GM12878 (cell line): ENCODE results near the gene MYL12B.

Source experiments
- ATF3 ChIP-seq: IDR thresholded peaks from 2 replicates; pipeline ENCODE4 v1.6.1; 2011; ENCODE audit warnings: low read depth, mild to moderate bottlenecking, low read length, moderate library complexity, borderline replicate concordance; ENCODE audit errors: extremely low read depth
- CHD4 ChIP-seq: fragments of 200-600 bp; sonication (generic); IDR thresholded peaks from 2 replicates; pipeline ENCODE4 v1.6.1; 2016; ENCODE audit warnings: mild to moderate bottlenecking
- CTCF ChIP-seq, 3 experiments: IDR thresholded peaks in 2 of 3; conservative IDR thresholded peaks in 1 of 3; 2 replicates each; pipeline ENCODE4 v1.5.1; 2011; ENCODE audit warnings: low read depth in 3 of 3, low read length in 3 of 3, mild to moderate bottlenecking in 3 of 3, control low read depth in 2 of 3, moderate library complexity in 2 of 3, inconsistent platforms in 1 of 3, mixed read lengths in 1 of 3; ENCODE audit not compliant: control insufficient read depth in 2 of 3, insufficient read depth in 1 of 3; ENCODE audit errors: extremely low read depth in 1 of 3
- E4F1 ChIP-seq: fragments of 450-650 bp; IDR thresholded peaks from 2 replicates; pipeline ENCODE4 v1.6.1; 2018; ENCODE audit warnings: borderline replicate concordance, mild to moderate bottlenecking; ENCODE audit not compliant: partially characterized antibody
- EZH2 ChIP-seq: IDR thresholded peaks from 2 replicates; pipeline ENCODE4 v1.6.1; 2012; ENCODE audit warnings: low read depth, mild to moderate bottlenecking, control low read depth, inconsistent platforms, low read length, borderline replicate concordance; ENCODE audit not compliant: control insufficient read depth
- FOXM1 ChIP-seq: IDR thresholded peaks from 2 replicates; pipeline ENCODE4 v1.6.1; 2012; ENCODE audit warnings: low read depth, mild to moderate bottlenecking, inconsistent platforms, low read length, moderate library complexity
- NFYA ChIP-seq: IDR thresholded peaks from 2 replicates; pipeline ENCODE4 v1.6.1; 2011; ENCODE audit warnings: low read depth, mild to moderate bottlenecking, low read length, improper control_type of control experiment, borderline replicate concordance
- PAX5 ChIP-seq: IDR thresholded peaks from 2 replicates; pipeline ENCODE4 v1.6.1; 2011; ENCODE audit warnings: low read depth, low read length, borderline replicate concordance
- POLR2A ChIP-seq: IDR thresholded peaks from 2 replicates; pipeline ENCODE4 v1.6.1; 2011; ENCODE audit warnings: low read depth, mild to moderate bottlenecking, low read length
- POLR2AphosphoS5 ChIP-seq: IDR thresholded peaks from 2 replicates; pipeline ENCODE4 v1.6.1; 2011; ENCODE audit warnings: mild to moderate bottlenecking, low read length, inconsistent platforms

- no peak for TF ChIP-seq ATF3
- no peak; the same call in 1 of the 2 replicates for TF ChIP-seq POLR2AphosphoS5
- no peak for TF ChIP-seq EZH2
- TF ChIP-seq CTCF (IDR thresholded peaks at IDR 0.05 in 2 of 3, conservative IDR thresholded peaks at IDR 0.05 in 1 of 3; ENCODE audit: control insufficient read depth in 2 of 3, extremely low read depth in 1 of 3, insufficient read depth in 1 of 3, low read depth in 3 of 3, low read length in 3 of 3): no peak
- TF ChIP-seq PAX5: no peak
- peak; percentile 56; the same call in 1 of the 2 replicates for TF ChIP-seq FOXM1
- no peak for TF ChIP-seq CHD4
- no peak for TF ChIP-seq E4F1
- peak; percentile 46 for TF ChIP-seq POLR2A
- TF ChIP-seq NFYA: no peak
Observed at GRCh38 chr18:3279201-3280185, 17.6 kb downstream of the MYL12B start.
